C4-2B (cell line): ENCODE results near the gene CORIN.

Experiments used
- ZFX ChIP-seq: fragments of 450-650 bp; IDR thresholded peaks from 2 replicates; pipeline ENCODE4 v1.6.1; 2017
- TF ChIP-seq, protein P1 (sequence below): fragments of 450-650 bp; conservative IDR thresholded peaks from 2 replicates; pipeline ENCODE4 v1.5.1; 2017; ENCODE audit warnings: mild to moderate bottlenecking

DNA sequence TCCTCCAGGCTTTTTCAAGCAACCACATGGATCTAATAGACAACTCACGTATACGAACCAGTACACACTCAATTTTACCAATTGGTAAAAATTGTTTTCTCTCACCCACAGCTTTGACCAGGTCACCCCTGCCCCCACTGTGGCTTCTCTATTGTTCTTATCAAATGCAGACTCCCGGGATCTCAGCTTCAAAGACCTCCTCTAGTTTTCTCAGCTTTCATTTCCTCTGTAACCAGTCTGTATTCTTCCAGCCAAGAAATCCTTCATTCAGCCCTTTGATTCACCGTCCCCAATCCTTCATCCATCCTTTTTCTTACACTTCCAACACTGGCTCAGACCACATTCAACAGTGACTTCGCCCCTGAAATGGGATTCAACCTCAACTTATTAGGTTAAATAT, 120.7 kb downstream of the CORIN start:
- TF ChIP-seq, protein P1, sequence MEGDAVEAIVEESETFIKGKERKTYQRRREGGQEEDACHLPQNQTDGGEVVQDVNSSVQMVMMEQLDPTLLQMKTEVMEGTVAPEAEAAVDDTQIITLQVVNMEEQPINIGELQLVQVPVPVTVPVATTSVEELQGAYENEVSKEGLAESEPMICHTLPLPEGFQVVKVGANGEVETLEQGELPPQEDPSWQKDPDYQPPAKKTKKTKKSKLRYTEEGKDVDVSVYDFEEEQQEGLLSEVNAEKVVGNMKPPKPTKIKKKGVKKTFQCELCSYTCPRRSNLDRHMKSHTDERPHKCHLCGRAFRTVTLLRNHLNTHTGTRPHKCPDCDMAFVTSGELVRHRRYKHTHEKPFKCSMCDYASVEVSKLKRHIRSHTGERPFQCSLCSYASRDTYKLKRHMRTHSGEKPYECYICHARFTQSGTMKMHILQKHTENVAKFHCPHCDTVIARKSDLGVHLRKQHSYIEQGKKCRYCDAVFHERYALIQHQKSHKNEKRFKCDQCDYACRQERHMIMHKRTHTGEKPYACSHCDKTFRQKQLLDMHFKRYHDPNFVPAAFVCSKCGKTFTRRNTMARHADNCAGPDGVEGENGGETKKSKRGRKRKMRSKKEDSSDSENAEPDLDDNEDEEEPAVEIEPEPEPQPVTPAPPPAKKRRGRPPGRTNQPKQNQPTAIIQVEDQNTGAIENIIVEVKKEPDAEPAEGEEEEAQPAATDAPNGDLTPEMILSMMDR: no peak
- TF ChIP-seq ZFX: no peak
